GM20431 (cell line): Measurements from ENCODE around the gene CDY2A.
"Not testable (repeated sequence)": the region's sequence is repeated elsewhere in the genome, so short reads cannot be mapped to it uniquely, and the experiment has no call there.

ENCODE experiments used
- in situ Hi-C: fragments of 300-500 bp; cut with MseI, MboI; formaldehyde crosslinking; loops from one replicate; pipeline ENCODE4 v1.15.0; 2020; ENCODE audit warnings: low sequenced_read_pairs; ENCODE audit not compliant: unreplicated experiment

Gene CDY2A

GRCh38 chrY:18025487-18025886 lies at the start of gene CDY2A:
Gene CDY2A (plus strand): TSS chrY:18025787. CDS start chrY:18026115, 328 bp downstream.
- in situ Hi-C loops = not testable (repeated sequence)

GRCh38 chrY:17997586-17997985 lies 28.0 kb upstream of the CDY2A start:
- in situ Hi-C loops = not testable (repeated sequence)

DNA sequence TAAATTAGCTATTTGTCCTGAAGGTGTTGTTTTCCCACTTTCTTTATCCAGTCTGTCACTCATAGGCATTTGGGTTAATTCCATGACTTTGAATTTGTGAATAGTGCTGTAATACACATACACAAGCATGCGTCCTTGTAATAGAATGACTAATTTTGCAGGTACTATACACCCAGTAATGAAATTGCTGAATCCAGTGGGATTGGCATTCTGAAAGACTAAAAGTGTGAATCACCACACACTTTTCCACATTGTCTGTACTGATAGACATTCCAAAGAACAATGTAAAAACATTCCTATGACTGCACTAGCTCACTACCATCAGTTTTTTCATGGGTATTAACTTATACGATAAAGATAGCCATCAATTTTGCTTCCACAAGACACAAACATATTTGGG lies 27.3 kb upstream of the CDY2A start:
- in situ Hi-C loops = not testable (repeated sequence)

DNA sequence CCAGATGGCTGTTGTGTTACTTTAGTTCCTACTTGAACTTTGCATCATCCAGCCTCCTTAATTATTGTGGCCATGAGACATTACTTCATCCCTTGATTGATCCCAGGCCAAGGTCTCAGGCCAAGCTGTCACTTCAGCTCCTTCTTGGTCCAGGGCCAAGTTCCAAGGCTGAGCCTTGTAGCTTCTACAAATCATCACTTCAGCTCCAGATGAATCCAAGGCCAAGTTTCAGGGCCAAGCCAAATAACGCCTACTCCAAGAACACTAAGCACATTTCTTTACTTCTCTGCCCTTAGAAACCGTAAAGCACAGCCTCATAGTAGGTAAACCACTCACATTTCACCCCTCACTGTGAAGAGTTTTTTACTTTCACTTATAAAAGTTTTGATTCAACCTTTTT lies 1.7 kb upstream of the CDY2A start:
- in situ Hi-C loops = not testable (repeated sequence)

DNA sequence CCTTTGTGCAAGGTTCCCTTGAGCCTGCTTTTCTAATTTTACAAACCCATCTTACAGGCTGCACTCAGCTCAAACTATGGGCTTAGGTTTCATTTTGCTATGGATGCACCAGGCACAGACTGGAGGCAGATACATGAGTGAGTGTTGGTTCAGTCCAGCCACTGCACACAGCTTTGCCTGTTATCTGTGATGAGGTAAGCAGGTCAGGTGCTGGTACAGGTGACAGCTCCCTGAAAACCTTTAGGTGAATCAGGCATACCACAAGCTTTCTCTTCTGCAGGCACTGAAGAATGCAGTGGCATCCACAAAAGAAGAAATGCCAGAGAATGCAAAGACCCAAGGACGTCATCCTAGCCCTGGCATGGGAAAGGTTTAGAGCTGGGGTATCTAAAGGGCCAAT lies 3.3 kb downstream of the CDY2A start:
- in situ Hi-C loops = not testable (repeated sequence)

- in situ Hi-C loops = not testable (repeated sequence)
Observed at GRCh38 chrY:18030178-18030577, 4.6 kb downstream of the CDY2A start.

DNA sequence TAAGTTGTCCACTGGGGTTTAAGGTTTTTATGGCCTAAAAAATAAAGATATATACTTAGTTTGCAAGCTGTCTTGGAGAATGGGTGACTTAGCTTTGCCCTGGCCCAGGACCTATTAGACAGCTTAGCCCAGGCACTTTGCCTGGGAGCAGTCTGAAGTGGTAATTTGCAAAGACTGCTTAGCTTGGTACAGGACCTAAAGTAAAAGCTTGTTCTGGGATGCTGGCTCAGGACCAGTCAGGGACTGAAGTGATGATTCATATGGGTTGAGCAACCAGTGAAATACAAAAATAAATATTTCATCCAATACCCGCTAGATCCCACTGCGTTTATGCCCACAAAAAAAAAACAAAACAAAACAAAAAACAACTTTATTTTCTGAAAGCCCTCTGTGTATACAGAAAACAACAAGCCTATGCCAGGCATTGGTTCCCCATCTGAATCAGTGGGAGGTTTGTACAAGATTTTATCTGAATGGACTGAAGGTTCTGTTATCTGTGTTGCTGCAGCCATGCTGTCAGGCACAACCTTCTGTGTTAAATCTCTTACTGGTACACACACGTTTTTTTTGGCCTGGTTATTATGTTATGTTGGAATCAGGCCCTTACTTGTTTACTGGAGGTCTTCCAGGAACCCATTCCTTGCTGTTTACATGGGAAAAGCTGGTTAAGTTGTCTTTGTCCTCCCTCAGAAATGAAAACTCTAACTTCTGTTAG lies 8.7 kb downstream of the CDY2A start:
- in situ Hi-C loops = not testable (repeated sequence)

- in situ Hi-C loops = not testable (repeated sequence)
Observed at GRCh38 chrY:18034864-18035263, 9.3 kb downstream of the CDY2A start.

GRCh38 chrY:18044990-18045389 lies 19.4 kb downstream of the CDY2A start:
- in situ Hi-C loops = not testable (repeated sequence)

GRCh38 chrY:18048149-18049040 lies 22.8 kb downstream of the CDY2A start:
- in situ Hi-C loops = not testable (repeated sequence)

DNA sequence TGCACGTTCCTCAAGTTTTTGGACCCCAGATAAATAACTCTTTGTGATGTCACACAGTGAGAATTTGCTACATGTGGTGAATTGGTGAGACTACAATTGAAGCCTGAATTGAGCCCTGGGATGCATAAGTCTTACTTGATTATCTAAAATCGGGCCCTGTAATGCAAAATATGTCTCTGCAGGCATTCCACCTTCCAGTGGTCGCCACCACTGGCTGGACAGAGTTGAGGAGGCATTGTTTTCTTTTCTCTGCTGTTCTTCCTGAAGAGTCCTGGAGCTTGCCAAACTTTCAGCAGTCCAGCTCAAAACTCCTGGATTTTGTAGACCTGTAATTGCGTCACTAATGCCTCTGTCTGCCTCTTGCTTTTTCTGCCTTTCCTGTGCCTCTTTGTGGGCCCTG lies 23.5 kb downstream of the CDY2A start:
- in situ Hi-C loops = not testable (repeated sequence)

- in situ Hi-C loops = not testable (repeated sequence)
Observed at GRCh38 chrY:18056473-18056872, 30.9 kb downstream of the CDY2A start.

DNA sequence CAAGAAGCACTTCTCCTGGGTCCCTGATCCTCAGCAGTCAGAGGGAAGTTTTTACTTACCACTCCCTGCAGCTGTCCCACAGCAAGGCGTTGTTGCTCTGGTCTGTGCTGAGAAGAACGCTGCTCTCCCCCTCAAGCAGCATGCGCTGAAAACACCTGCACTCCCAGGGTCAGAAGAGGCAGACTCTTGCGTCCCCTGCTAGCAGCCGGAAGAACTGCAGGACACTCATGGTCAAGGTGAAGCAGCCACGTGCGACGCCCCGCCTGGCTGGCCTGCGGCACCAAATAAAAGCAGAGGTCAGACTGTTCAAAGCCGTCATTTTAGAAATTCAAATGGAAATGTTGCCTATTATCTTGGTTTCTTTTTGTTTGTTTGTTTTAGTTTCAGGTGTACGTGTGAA lies 47.9 kb downstream of the CDY2A start:
- in situ Hi-C loops = not testable (repeated sequence)
